Stimulated activated CD4-positive, alpha-beta T cell treated with anti-CD3 and anti-CD28 coated beads, TNF-alpha, amount 100 ng/mL, for 4 hours (primary cell): Measurements from ENCODE around the gene DAPK2.

Experiments used
- DNase-seq, 3 experiments: peaks; one replicate each; pipeline ENCODE4 v3.0.0-alpha.2; 2020; ENCODE audit warnings: low read depth in 3 of 3

The DAPK2 gene

DNA sequence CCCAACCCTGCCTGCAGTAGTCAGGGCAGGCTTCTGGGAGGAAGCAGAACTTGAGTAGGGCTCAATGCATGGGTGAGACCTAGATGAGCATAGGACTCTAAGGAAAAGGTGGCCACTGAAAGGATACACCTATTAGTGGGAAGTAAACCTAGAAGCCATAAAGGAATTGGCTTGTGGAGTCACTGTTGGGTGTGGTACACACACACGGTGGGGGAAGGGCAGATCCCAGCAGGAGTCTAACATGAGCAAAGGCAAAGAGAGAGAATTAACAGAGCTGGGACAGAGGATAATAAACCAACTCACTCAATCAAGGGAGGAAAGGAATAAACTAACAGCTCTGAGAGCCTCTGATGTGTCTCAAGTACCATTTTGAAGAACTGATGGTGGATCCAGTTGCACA lies 23.1 kb downstream of the DAPK2 start:
- no peak for DNase-seq

DNA sequence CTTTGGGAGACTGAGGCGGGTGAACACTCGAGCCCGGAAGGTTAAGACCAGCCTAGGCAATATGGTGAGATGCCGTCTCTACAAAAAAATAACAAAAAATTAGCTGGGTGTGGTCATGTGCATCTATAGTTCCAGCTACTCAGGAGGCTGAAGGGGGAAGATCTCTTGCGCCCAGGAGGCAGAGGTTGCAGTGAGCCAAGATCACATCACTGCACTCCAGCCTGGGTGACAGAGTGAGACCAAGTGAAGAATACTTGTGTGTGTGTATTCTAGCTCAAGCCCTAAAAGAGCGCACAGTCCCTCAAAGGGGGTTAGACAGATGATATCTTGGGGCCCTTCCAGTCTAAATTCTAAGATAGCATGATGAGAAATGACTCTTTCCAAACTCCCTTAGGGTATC lies 23.7 kb downstream of the DAPK2 start:
- no peak for DNase-seq

DNA sequence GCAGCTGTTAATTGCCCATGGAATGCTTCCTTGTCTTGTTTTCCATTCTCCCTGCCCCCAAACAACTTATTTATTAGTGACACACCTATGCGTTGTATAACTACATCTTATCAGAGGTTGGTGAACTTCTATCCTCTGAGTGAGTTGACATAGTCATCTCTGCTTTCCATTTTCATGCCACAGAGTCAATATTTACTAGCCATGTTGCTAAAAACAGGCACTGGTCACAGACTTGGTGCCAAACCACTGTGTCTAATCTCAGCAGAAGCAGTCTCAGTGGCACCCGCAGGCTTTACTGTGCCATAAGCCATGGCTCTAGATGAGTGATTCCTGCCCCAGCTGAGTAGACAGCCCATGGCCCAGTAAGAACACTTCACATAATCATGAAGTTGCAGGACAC lies 26.5 kb downstream of the DAPK2 start:
- no peak for DNase-seq

DNA sequence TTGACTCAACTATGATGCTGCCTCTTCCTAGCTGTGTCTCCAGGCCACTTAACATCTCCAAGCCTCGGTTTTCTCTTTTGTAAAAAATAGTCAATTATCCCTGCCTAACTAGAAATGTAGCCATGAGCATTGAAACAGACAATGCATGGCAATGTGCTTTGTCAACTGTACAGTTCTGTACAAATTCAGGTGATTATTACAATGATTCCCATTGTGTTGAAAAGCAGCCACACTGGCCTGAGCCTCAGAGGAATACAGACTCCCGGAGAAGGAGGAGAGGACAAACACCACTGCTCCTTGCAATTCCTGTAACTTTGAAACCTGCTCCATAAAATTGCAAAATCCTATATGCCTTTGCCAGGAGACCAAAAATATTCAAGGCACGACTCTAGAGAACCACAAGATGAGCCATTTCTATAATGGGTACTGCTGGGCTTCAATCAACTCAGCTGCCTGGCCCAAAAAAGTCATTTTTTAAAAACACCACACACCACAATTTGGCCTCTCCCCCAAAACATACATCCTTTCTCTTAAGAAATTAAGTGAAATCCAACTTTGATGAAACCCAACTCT lies 28.6 kb downstream of the DAPK2 start:
- no peak for DNase-seq

DNA sequence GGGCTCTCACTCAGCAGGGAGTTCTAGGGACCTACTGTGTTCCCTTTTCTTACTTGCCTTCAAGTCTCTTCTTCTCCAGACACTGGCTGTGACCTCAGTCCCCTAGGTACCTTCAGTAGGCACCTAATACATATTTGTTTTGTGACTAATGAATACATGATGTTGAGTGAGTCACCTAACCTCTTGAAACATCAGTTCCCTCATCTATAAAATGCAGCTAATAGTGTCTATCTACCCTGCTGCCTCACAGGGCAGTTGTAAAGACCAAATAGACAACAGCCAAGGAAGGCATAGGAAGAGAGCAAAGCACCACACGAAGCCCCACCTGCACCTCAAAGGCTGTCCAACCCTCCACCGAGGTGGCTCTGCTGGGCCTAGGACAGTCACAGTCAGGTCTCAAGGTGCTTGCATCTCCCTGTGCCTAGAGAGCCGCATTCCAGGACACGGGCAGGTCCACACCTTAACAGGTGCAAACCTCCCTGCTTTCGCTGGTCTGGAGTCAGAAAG lies 29.1 kb downstream of the DAPK2 start:
- DNase-seq = no peak

DNA sequence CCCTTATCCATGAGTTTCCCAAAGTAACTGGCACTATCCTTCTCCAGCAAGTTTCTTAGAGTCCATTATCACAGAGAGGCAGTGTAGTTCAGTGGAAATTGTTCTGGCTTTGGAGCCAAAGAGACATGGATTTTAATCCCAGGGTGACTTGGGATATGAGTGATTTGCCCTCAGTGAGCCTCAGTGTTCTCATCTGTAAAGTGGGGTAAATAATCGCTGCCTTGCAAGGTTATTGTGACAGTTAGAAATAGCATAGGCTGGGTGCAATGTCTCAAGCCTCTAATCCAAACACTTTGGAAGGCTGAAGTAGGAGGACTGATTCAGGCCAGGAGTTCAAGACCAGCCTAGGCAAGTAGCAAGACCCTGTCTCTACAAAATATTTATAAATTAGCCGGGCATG lies 30.0 kb downstream of the DAPK2 start:
- no peak for DNase-seq

DNA sequence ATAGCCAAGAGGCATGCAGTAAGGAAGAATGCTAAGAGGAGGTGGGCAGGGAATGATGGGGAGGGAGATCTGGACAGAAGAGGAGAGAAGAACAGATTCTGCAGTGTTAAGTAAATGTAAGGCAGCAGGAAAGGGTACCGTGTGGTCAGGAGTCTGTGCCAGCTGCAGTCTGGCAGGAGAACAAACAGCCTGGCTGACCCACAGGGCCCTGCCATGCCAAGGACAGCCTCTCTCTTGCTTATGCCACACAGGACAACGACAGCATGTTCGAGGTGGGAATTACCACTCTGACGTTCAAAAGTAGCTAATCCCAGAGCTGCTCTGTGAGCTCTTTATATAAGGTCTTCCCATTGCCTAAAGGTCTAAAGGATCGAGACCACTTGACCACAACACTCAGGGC lies 31.3 kb downstream of the DAPK2 start:
- DNase-seq = no peak

DNA sequence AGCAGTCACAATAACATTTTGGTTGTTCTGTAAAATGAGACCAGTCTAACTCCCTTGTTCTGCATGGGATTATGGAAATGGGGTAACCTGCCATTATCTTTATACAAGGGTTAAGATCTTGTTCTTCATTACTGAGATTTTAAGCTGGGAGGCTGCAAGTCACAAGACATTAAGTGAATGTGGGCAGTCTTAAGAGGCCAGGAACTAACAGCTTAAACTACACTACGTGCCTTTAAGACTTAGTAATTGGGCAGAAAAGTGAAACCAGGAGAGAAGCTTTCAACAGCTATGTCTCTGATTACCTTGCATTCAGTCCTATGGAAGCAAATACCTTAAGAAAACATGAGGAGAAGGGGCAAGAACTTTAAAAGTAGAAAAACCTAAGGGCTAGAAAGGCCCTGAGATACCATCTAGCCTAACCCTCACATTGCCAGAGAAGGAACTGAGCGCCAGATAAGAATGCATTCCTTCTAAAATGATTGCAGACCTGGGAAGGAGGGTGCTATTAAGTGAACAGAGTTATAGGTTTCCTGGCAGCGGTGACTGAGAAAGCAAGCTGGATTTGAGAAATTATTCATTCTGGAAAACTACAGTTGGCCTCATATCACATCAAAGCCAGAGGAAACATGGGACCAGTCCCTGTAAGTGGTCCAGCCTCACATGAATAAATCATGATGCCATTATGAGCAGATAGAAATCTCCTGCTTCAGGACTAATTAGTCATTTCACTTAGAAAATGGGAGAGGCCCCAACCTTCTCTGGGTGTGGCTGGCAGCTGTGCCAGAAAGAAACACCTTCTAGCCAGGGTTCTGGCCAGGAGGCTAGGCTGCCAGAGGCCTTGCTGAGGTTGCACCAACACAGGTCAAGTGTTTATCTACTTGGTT lies 32.9 kb downstream of the DAPK2 start:
- DNase-seq = no peak

DNA sequence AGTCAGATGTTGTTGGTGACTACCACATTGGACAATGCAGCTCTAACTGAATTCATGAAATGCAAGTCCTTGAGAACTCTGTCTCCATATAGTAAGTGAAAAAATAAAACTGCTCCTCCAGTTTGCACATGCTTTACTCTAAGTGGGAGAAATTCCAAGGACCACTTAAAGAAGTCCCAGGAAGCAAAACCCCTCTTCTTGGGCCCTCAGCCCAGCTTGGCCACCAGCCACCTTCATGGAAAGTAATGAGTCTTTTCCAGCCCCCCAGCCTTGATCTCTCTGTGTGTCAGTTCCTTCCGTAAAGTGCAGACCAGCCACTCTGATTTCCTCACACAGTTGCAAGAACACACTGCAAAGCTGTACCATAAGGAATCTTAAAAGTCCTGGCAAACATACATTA lies 34.5 kb downstream of the DAPK2 start:
- no peak for DNase-seq

DNA sequence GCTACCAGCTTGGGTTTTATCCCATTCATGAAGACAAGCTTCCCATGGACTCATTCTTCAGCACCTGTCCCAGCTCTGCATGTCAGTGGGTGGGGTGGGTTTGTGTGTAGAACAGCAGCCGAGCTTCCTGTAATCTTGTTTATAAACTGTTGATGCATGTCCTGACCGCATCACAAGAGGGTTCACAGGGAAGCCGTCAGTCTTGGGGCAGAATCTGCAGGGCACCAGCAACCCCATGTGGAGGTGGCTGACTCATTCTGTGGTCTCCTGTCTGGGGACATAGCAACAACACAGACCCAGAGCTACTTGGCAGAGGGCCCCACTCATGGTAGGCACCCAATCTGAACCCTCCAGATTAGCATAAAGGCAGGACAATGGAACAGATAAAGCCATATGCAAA lies 35.6 kb downstream of the DAPK2 start:
- DNase-seq = peak; percentile 17 to 73 (median 55)

DNA sequence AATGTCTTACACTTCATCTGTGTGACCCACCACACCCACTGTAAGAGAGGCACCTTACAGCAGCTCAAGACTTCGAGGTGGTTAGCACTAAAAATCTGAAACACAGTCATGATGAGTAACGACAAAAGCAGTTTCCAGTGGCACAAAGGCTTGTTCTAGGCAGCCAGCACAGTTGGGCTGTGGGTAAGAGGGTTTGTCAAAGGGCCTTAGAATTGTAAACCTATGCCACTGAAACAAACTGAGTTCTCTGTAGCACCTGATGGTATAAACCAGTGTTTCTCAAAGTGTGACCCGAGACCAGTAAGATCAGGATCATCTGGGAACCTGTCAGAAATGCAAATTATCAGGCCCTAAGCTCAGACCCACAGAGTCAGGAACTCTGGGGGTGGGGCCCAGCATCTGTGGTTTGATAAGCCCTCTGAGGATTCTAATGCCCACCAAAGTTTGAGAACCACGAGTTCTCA lies 36.5 kb downstream of the DAPK2 start:
- peak in 1 of 3 experiments; percentile 40 for DNase-seq

DNA sequence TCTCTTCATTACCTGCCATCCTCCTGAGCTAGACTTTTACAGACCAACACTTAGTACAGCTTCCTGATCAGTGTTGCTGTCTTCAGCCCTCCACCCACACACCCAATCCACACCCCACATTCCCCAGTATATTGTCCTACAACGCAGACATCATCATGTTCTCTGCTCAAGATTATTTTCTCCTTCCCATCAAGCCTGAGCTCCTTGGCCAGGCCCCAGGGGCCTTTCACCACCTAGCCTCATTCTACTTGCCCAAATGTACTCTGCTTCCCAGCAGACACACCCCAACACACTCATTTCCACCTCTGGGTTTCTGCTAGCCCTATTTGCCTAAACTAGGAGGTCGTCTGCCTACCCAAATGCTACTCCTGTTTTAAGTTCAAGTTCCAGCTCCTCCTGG lies 37.0 kb downstream of the DAPK2 start:
- no peak for DNase-seq

DNA sequence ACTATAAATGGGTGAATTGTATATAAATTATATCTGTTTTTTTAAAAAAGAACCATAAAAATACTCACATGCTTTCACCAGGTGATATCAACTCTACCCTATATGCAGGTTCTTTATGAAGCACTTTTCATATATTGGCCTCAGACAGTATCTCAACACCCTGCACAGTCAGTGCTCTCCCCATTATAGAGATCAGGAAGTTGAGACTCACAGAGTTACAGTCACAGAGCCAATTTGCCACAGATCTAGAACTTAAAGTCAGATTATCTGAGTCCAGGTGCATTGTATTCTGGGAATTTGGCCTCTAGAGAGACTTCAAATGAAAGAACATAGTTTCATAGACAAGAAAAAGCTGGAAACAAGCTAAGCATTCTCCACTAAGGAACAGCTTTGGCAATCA lies 38.1 kb downstream of the DAPK2 start:
- no peak for DNase-seq

DNA sequence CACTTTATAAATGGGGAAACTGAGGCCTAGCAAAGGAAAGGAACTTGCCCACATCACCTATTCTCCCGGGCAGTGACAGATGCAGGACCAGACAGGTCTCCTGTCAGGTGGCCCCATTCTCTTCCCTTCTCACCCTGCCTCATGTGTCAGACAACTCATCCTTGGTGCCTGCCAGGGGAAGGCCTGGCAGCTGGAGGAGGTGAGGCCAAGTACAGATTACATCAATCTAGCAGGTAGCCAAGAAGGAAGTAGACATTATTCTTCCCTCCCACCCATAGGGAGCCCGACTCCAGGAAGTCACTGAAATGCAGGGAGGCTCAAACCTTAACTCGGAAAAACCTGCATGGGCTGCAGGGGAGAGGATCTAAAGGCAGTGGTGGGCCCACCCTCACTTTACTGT lies 39.6 kb downstream of the DAPK2 start:
- no peak for DNase-seq

DNA sequence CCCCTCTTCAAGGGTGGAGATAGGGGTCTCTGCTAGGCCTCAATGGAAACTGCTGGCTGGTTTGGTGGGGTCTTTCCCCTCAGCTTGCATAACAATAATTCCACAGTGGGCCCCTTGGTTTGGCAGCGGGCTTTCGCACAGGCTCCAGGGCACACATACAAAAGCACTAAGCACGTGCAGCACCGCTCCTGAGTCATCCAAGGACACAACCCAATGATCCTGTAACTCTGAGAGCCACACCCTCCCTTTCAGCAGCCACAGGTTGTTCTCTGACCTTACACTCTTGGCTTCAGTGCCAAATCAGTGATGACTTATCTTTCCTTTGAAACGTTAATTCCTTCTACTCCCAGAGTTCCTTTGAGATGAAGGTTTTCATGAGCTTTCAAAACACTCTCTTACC lies 41.7 kb downstream of the DAPK2 start:
- no peak for DNase-seq

DNA sequence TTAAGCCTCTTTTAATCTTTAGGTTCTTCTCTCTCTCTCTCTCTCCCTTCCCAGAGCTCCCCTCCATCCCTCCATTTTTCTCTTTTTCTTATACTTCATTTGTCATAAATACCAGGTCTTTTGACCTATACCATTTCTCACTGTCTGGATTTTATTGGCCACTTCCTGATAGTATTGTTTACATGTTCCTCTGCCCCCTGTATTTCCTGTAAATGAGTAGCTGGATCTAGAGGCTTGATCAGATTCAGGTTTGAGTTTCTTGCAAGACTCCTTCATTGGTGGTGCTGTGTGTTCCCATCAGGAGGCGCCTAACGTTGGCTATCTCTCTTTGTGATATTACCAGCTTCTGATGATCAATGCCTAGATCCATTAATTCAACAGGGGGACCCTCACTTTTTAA lies 42.2 kb downstream of the DAPK2 start:
- no peak for DNase-seq

DNA sequence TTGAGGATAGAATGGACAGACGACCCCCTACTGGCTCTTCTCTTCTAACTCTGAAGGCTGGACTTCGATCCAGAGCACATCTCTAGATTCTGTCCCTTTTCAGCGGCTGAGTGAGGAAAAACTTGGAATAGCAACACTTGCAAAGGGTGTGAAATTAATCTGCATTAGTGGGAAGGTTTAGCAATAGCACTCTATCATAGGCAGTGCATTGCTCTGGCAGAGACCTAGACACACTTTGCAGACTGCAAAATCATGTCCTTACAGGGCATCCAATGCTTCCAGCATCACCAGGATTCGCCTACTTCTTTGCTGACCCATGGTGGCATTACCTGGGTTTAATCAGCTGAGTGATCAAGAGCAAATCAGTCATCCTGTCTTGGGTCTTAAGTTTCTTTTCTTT lies 43.1 kb downstream of the DAPK2 start:
- DNase-seq = no peak

DNA sequence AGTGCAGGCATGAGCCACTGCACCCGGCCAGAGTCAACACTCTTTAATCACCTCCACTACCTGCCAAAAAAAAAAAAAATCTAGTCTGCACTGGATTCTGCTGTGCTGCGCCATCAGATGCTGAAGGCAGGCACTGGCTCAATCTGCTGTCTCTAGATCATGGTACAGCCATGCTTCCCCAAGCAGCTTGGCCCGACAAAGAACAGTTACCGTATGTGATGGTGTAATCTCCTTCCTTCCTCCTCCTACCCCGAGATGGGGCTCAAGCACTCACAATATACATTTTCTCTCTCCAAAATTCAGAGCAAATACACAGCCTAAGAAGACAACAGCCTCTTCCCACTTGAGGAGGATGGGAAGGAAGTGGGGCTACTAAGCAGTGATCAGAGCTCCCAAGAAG lies 45.1 kb downstream of the DAPK2 start:
- DNase-seq = no peak

DNA sequence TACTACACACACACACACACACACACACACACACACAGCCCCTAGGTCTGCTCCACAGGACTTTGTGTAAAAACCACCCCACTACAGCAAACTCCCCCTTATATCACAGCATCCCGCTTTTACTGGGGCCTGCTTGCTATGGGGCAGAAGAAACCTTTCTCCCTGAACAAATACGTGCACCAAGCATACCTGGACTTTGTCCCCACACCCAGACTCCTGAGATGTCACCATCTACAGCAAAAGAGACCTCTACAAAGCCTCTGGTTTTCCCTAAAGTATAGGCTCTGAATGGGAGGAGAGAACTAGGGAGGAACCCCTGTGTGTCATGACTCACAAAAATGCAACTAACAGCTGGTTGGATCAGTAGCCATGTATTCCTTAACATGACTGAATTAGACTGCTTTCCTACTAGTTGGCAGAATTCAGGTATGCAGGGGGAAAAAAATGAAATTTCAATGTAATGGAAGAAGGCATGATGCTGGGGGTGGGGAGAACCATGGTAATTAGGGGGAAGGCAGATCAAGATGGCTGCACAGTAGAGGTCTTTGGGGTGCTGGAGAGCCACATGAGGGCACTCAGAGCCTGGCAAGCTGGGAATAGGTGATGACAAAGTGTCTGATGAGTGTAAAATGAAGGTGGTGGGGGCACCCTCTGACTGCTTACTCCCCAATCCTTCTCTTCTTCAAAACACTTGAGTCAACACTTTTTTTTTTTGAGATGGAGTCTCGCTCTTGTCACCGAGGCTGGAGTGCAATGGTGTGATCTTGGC lies 45.9 kb downstream of the DAPK2 start:
- DNase-seq = no peak

DNA sequence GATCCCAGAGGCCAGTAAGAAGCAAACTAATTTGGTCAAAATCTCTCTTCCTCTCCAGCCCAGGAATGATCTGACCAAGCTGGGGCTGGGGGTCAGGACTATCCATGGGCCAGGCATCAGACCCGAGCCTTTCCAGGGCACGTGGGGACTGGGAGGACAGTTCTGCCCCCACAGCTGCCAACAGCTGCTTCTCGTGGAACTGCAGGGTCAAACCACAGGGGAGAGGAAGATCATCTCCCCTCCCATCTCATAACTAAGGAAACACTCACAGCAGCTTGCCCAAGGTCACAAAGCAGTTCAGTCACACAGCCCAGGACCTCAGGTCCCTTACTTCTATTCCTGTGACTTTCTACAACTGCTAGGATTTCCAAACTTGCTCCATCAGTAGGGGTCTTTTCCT lies 47.1 kb downstream of the DAPK2 start:
- no peak for DNase-seq

DNA sequence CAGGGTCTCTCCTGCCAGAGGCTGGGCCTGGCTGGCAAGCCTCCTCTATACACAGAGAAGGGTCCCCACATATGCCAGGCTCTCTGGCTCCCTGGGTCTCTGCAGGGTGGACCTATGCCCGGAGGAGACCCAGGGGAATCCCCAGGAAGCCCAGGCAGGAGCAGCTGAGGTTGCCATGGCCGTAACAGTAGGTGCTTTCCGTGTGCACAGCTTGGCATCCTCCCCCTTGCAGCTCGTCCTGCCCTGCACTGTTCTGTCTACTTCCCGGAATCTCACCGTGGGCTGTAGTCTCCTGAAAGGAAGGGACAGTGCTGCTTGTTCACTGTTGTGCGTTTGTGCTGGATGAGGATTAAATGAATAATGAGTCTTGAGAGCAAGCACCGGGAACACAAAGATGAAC lies 47.8 kb downstream of the DAPK2 start:
- DNase-seq = no peak

DNA sequence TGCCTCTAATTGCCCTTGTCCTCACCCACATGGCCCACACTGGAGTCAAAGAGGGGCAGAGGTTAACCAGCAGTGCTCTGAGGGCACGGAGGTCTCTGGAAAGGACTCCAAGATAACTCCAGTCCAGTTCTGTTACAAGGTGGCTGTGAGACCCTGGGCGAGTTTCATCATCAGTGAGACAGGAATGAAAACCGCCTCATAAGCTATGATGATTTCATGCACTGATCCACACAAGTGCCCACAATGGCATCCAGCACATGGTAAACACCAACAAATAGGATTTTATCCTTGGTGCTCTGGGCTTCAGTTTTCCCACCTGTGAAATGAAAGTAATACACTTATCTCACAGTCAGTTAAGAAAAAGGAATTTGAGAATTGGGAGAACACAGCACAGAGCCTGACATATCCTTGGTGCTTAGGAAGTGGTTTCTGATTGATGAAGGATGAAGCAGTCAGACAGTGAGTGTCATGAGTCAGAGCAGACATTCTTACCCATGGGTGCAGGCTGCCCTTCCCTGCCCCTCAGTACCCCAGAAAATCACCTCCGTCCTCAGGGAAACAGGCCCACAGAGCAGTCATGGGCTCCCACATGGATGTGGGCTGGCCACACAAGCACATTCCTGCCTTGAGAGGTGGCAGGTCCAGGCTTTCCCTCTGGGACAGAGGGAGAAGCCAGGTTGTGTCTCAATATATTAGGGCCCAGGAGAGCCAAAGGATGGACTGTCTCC lies 48.4 kb downstream of the DAPK2 start:
- no peak for DNase-seq
